22Rv1 (cell line): ENCODE data around the gene ECE1.

Experiments used
- CTCF ChIP-seq: fragments of 450-650 bp; IDR thresholded peaks from 2 replicates; pipeline ENCODE4 v1.5.1; 2017; ENCODE audit warnings: mild to moderate bottlenecking
- ZFX ChIP-seq: fragments of 450-650 bp; IDR thresholded peaks from 2 replicates; pipeline ENCODE4 v1.6.1; 2017; ENCODE audit warnings: antibody characterized with exemption, borderline replicate concordance

DNA sequence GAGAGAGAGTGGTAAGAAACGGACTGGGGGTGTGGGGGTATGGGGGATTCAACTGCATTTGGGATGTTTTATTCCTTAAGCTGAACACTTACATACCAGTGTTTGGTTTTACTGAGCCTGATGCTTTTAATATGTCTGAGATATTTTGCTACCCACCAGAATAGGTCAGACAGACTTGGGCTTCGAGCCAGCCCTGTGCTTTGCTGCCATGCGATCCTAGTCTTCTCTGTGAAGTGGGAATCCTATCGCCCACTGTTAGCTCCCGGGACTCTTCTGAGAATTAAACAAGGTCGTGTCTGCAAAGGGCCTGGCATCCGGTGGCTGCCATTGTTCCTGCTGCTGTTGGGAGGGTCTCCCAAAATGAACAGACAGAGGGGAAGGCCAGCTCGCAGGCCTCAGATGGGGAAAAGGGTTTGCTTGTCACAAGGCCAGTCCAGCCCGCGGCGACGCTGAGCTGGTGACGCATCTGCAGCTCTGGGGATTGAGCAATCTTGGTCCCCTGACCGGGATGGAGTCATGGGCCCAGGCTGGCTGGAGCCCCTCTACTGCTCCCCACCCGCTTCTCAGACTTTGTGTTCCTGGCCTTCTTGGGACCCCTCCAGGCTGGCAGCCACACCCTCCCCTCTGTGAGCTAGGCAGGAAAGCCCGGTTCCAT lies 26.9 kb upstream of the ECE1 start:
- no peak for TF ChIP-seq CTCF
- no peak for TF ChIP-seq ZFX
